HG02759 (cell line): Measurements from ENCODE around the gene SLC35F3.
"Not testable (repeated sequence)": the region's sequence is repeated elsewhere in the genome, so short reads cannot be mapped to it uniquely, and the experiment has no call there.

Experiments
- ATAC-seq: cut with Tn5 transposase; IDR thresholded peaks from one replicate; pipeline ENCODE4 v1.9.1; 2021; ENCODE audit warnings: mild to moderate bottlenecking, moderate library complexity; ENCODE audit not compliant: unreplicated experiment

The SLC35F3 gene

DNA sequence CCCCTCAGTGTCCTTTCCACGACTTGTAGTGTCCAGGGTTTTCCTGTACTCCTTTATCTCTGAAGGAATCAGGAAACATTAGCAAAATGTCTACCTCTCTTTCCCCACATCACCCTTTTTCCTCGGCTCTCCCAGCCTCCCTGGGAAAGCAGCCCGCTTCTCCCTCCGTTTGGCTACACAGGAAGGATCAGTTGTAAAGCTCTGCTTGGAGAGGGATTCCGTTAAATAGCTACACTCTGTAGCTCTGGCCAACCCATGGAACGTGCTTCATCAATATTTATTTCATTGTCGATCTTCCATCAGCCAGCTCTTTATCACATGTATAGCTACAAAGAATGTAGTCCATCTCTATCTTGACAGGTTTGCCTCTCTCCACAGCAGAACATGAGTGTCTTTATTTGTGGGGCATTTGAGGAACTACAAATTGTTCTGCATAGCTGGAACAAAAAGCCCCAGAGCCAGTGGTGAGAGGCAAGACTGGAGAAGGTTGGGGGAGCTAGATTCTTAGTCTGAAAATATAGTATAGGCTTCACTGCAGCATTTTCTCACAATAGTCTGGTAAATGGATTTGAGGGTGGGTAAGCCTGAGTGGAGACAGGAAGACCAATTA lies 191.8 kb downstream of the SLC35F3 start:
- ATAC-seq, result no peak

- no peak for ATAC-seq
These were observed 198.1 kb downstream of the SLC35F3 start for GRCh38 chr1:234102583-234102982.

- ATAC-seq, result no peak
These were observed 198.7 kb downstream of the SLC35F3 start for GRCh38 chr1:234103198-234103597.

DNA sequence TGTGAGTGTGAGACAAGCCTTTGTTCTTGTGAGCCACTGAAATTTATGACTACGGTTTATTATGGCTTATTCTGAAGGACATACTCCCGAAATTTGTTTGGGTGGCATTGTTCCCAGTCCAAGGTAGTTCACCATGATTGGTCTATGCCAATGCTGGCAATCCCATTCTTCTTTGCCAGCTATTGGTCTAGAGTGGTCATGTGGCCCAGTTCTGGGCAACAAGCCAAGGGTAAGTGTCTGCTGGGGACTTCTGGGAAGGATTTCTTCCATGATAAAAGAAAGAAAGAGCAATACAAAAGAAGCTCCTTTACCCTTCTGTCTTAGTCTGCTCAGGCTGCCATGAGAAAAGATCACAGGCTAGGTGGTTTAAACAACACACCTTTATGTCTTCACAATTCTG lies 201.6 kb downstream of the SLC35F3 start:
- no peak for ATAC-seq

DNA sequence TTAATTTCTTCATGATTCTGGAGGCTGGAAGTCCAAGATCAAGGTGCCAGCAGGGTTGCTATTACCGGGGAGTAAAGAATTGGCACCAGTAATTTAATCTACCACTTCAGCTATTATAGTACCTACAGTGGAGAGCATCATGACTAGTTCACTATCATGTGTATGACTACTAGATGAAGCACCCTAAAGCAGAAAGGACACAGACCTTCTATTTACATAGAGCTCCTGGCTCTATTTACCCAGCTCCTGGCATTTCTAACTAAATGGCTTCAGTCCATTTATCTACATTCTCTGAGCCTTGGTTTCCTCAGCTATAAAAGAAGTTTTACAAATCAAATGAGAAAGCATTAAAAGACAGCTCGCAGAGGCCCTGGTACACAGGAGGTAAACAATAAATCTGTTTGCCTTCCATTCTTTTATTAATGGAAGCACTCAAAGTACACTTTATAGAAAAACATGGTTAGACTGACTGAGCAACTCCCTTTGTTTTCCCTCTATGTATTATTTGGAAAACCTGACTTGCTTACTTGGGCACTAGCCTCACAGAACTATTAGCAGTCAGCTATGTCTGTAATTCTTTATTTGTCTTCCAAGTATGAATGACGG lies 203.0 kb downstream of the SLC35F3 start:
- no peak for ATAC-seq

- ATAC-seq, result no peak
These were observed 204.4 kb downstream of the SLC35F3 start for GRCh38 chr1:234108921-234109320.

GRCh38 chr1:234109840-234110239 lies 205.4 kb downstream of the SLC35F3 start:
- no peak for ATAC-seq

- no peak for ATAC-seq
These were observed 207.1 kb downstream of the SLC35F3 start for GRCh38 chr1:234111458-234112142.

GRCh38 chr1:234114648-234115307 lies 210.3 kb downstream of the SLC35F3 start:
- ATAC-seq, result no peak

DNA sequence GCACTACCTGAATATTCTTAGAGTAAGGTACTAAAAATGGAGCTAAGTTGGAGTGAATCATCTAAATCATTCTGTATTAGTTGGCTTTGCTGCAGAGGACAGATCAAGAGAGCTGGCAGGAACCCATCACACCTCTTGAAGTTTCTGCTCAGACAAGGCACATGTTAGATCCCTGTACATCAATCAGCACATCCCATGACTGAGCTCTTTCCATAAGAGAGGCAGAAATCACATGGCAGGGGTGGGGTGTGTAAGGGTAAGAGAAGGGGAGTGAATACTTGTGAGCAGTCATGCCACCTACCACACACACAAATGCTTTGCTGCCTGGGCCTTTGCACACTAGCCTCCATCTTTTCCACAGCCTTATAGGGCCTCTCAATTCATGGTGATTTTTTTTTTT lies 214.4 kb downstream of the SLC35F3 start:
- no peak for ATAC-seq

DNA sequence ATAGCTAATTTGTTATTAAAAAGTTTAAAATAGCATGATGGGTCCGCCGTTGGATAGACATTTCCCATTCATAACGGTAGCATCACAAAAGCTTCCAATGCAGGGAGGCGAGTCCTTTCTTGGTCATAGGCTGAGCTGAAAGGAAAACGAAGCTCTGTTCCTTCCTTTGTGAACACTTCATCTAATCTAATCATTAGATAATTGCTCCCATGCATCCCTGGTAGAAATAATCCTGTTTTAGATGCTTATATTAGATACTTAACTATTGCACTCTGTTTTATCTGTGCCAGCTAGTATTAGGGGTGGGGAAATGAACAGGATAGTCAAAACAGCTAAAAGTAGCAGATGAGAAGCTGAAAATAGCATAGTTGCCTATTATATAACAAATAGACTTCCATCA lies 215.0 kb downstream of the SLC35F3 start:
- ATAC-seq, result no peak

- ATAC-seq, result no peak
These were observed 216.0 kb downstream of the SLC35F3 start for GRCh38 chr1:234120327-234120944.

DNA sequence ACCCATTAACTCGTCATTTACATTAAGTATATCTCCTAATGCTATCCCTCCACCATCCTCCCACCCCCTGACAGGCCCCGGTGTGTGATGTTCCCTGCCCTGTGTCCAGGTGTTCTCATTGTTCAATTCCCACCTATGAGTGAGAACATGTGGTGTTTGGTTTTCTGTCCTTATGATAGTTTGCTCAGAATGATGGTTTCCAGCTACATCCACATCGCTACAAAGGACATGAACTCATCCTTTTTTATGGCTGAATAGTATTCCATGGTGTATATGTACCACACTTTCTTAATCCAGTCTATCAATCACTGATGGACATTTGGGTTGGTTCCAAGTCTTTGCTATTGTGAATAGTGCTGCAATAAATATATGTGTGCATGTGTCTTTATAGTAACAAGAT lies 217.2 kb downstream of the SLC35F3 start:
- ATAC-seq, result not testable (repeated sequence)

GRCh38 chr1:234122571-234122970 lies 218.1 kb downstream of the SLC35F3 start:
- not testable (repeated sequence) for ATAC-seq

DNA sequence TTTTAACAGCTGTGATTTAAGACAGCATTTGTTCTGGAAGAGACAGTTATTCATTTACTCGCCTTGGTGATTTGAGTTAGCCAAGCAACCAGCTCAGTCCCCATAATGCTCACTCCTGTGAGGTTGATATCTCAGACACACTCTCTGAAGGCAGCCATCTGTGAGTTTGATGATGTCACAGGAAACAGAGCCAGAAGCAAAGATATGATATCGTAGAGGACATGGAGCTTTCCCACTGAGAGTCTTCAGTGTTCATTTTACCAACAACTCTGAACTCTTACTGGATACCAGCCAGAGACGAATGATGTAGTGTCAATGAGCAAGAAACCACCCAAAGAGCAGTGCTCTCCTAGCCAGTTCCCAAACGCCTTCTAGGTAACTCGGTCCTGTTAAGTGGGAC lies 219.4 kb downstream of the SLC35F3 start:
- no peak for ATAC-seq

DNA sequence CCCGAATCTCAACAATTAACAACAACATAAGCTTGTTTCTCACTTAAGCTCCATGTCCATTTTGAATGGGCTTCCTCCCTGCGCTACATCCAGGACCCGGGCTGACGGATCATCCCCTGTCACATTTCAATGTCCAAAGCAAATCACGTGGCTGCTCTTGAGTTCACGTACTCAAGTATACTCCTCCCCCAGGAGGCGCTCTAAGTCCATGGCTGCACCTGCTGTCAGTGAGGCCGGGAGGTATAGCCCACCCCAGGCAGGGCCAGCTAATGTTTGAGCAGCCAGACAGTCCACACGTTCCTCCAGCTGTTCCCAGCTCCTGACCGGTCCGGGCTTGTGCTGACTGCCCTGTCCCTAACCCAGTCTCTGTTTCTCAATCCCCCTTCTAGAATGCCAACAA lies 220.8 kb downstream of the SLC35F3 start:
- peak; percentile 65 for ATAC-seq

GRCh38 chr1:234125714-234126113 lies 221.2 kb downstream of the SLC35F3 start:
- no peak for ATAC-seq

DNA sequence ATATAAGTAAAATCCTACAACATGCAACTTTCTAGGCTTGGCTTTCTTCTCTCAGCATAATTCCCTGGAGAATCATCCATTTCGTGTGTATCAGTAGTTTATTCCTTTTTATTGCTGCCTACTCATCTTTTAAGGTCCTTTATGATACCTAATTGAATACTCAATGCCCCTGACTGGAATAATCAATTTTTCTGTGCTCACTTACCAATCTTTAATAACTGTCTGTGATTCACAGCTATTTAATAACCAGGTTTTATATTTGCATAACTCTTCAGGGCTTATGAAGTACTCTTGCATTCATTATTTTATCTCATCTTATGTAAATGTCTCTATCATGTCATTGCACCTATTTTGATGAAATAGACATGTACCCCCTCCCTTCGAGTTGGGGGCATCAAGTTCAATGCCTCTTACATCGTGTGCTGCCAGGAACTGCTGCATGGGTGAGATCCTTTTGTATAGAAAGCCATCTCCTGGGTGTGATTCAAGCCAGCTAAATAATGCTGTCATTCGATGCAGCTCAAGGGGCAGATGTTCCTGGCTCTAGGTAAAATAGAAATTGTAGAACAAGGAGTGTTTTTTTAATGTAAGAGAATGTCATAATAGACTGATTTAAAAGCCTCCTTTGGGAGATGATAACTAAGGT lies 222.7 kb downstream of the SLC35F3 start:
- ATAC-seq, result no peak

GRCh38 chr1:234132795-234133194 lies 228.3 kb downstream of the SLC35F3 start:
- no peak for ATAC-seq

GRCh38 chr1:234134878-234135277 lies 230.4 kb downstream of the SLC35F3 start:
- ATAC-seq, result no peak

DNA sequence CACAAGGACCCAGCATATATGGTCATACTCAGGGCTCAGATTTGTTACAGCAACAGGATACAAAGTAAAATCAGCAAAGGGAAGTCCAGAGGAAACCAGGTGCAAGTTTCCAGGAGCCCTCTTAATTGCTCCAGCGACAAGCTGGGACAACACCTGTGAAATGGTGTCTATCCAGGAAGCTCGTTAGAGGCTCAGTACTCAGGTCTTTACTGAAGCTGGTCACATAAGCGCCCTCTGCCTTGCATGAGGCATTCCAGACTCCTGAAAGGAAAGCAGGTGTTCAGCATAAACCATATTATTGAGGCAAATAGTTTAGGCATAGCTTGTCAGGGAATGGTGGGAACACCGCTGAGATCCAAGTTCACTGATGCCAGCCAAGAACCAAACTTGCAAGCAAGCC lies 231.0 kb downstream of the SLC35F3 start:
- no peak for ATAC-seq
